SK-N-MC (cell line): Measurements from ENCODE around the gene RIT1.

ENCODE experiments used
- DNase-seq: peaks from one replicate; pipeline ENCODE4 v3.0.0-alpha.2; 2011; ENCODE audit warnings: low read depth, low spot score
- H3K27ac ChIP-seq: fragments of 200-600 bp; sonication (generic); 2 replicates; pipeline ENCODE4 v1.5.1; 2016; ENCODE audit warnings: mixed run types
- H3K36me3 ChIP-seq: fragments of 200-600 bp; sonication (generic); 2 replicates; pipeline ENCODE4 v1.6.1; 2017; ENCODE audit warnings: antibody characterized with exemption, low read length, mixed read lengths; ENCODE audit not compliant: insufficient read depth
- H3K4me3 ChIP-seq: fragments of 200-600 bp; sonication (generic); 2 replicates; pipeline ENCODE4 v1.5.1; 2016
- H3K9ac ChIP-seq: fragments of 200-600 bp; sonication (generic); 2 replicates; pipeline ENCODE4 v1.8.0; 2017; ENCODE audit warnings: mixed run types, mixed read lengths; ENCODE audit not compliant: insufficient read length
- H3K9me3 ChIP-seq: fragments of 200-600 bp; sonication (generic); 2 replicates; pipeline ENCODE4 v1.6.1; 2017; ENCODE audit warnings: low read depth, mild to moderate bottlenecking, antibody characterized with exemption, low read length, moderate library complexity, mixed read lengths
- EZH2 ChIP-seq: fragments of 200-600 bp; sonication (generic); IDR thresholded peaks from one replicate; pipeline ENCODE4 v1.6.1; 2017; ENCODE audit warnings: antibody characterized with exemption
- FOXP2 ChIP-seq: optimal IDR thresholded peaks from 2 replicates; pipeline ENCODE3; 2011; ENCODE audit warnings: mild to moderate bottlenecking, moderate library complexity; ENCODE audit not compliant: insufficient read depth; ENCODE audit errors: extremely low read length, control extremely low read depth
- POLR2AphosphoS5 ChIP-seq: IDR thresholded peaks from 2 replicates; pipeline ENCODE4 v1.6.1; 2012; ENCODE audit warnings: mild to moderate bottlenecking, low read depth, low read length, borderline replicate concordance

The RIT1 gene

GRCh38 chr1:155946633-155947219, 35.6 kb upstream of the RIT1 start:
- Histone ChIP-seq H3K36me3 (peaks cover 49% of the 10 kb centered on the region), H3K9ac (no peak overlapping the region)

GRCh38 chr1:155944444-155944799, 33.3 kb upstream of the RIT1 start:
- TF ChIP-seq FOXP2 (no peak), POLR2AphosphoS5 (0 out of 2 replicates have a peak, but pooled peaks have one; percentile 5)
- Histone ChIP-seq H3K27ac (no peak overlapping the region), H3K9ac (no peak overlapping the region), H3K4me3 (no peak overlapping the region), H3K9me3 (no peaks in the 10 kb centered on the region), H3K36me3 (peaks cover 29% of the 10 kb centered on the region)
- DNase-seq: no peak

More at GRCh38 chr1:155946633-155947219, 35.6 kb upstream of the RIT1 start:
- no peaks in the 10 kb centered on the region for H3K9me3 ChIP-seq
- H3K27ac ChIP-seq: 0 out of 2 replicates have a peak overlapping the region, but pooled peaks have one; percentile 57
- TF ChIP-seq FOXP2: no peak
- TF ChIP-seq POLR2AphosphoS5: no peak
- TF ChIP-seq EZH2: no peak
- DNase-seq: no peak
- H3K4me3 ChIP-seq: no peak overlapping the region

DNA sequence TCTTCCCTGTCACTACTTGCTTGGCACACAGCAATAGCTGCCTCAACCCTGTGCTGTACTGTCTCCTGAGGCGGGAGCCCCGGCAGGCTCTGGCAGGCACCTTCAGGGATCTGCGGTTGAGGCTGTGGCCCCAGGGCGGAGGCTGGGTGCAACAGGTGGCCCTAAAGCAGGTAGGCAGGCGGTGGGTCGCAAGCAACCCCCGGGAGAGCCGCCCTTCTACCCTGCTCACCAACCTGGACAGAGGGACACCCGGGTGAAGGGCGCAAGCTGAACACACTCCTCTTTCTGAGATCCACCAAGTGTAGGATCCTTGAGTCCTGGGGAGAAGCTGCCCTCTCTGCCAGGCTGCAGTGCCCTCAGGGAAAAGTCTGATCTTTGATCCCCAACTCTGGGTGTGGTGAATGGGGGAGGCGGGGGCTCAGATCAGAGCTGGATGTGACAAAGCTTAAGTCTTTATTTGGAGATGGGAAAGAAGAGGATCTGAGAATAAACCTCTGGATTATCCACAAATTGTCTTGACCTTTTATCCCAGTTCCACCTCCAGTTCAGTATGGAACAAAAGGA, 31.5 kb upstream of the RIT1 start:
- Histone ChIP-seq H3K27ac (peak overlapping the region; percentile 55), H3K9ac (no peak overlapping the region), H3K4me3 (no peak overlapping the region), H3K36me3 (peaks cover 17% of the 10 kb centered on the region), H3K9me3 (no peaks in the 10 kb centered on the region)
- TF ChIP-seq POLR2AphosphoS5: no peak
- no peak for TF ChIP-seq FOXP2
- TF ChIP-seq EZH2: no peak
- DNase-seq: no peak

GRCh38 chr1:155941845-155942531, 30.8 kb upstream of the RIT1 start:
- no peak for DNase-seq
- Histone ChIP-seq H3K27ac (no peak overlapping the region; the same call in 1 of the 2 replicates), H3K9me3 (no peaks in the 10 kb centered on the region), H3K36me3 (peaks cover 11% of the 10 kb centered on the region), H3K4me3 (no peak overlapping the region), H3K9ac (no peak overlapping the region)
- TF ChIP-seq FOXP2: no peak

DNA sequence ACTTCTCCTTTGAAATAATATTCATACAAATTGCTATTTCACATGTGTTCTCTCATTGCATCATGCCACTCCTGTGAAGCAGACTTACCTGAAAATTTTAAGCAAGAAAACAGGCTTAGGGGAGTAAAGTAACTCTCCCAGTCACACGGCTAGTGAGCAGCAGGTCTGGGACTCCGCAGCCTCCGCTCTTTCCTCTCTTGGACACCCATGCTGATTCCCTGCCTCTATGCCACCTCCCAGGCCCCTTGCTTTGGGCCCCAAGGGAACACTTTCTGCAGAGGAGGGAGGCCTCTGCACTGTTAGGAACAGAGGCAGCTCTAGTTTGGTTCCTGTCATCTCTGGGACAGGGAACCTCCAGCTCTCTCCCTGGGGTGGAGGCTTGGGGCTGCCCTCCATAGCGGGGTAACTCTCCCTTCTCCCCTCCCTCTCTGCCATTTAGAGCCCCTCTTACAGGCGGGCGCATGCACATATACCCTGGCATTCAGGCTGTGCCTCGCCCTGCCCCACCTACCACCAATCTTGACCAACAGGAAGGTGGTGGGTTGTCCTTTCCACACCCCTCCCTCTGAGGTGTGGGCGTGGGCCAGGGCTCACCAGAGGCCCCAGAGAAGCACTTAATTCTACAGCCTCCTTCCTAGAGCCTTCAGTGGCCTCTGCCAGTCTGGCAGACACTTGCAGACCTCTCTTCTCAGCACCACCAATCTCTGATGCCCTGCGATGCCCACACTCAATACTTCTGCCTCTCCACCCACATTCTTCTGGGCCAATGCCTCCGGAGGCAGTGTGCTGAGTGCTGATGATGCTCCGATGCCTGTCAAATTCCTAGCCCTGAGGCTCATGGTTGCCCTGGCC, 30.1 kb upstream of the RIT1 start, which contains the start of gene RXFP4:
TSS of gene RXFP4 (plus strand) at position 646 of the 852 bp plus-strand sequence. CDS start at position 718, 72 bp downstream.
- H3K9ac ChIP-seq: peak within 1 kb of the TSS; percentile 56
- TF ChIP-seq POLR2AphosphoS5 (no peak), EZH2 (no peak), FOXP2 (no peak)
- H3K9me3 ChIP-seq: no peaks in the 10 kb centered on the region
- H3K27ac ChIP-seq: peak within 1 kb of the TSS; percentile 88
- no peak for DNase-seq
- H3K4me3 ChIP-seq: peak within 1 kb of the TSS; percentile 17; the same call in 1 of the 2 replicates
- H3K36me3 ChIP-seq: peaks cover 3% of the 10 kb centered on the region; the same call in 1 of the 2 replicates

DNA sequence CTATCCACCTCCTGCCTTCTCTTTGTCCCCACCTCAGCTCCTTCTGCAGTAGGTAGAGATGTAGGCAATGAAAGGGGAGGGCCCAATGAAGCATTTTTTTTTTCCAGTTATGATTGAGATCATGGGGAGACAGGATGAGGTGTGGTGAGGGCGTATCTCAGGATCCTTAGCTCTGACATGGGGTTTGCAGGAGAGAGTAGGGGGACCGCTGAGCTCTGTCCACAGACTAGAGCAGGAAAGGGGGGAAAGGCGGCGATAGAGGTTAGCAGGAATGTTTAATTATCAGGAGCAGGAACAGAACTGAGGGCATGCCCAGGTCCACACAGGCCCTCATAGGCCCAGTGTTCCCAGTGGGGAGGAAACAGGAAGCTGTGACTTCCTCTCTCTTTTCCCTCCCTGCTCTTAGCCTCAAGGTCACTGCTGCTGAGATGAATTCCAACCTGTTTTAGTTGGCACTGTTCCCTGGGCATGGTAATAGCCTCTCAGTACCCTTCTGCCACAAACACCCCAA, 29.4 kb upstream of the RIT1 start:
- no peaks in the 10 kb centered on the region for H3K9me3 ChIP-seq
- DNase-seq: no peak
- H3K36me3 ChIP-seq: no peaks in the 10 kb centered on the region
- H3K27ac ChIP-seq: peak overlapping the region; percentile 88
- no peak for TF ChIP-seq POLR2AphosphoS5
- no peak for TF ChIP-seq FOXP2
- no peak for TF ChIP-seq EZH2
- peak overlapping the region; percentile 56 for H3K9ac ChIP-seq
- H3K4me3 ChIP-seq: peak overlapping the region; percentile 17; the same call in 1 of the 2 replicates

- peak; percentile 67 for DNase-seq
- Histone ChIP-seq H3K4me3 (no peak overlapping the region), H3K9ac (peak overlapping the region; percentile 58), H3K9me3 (no peaks in the 10 kb centered on the region), H3K27ac (peak overlapping the region; percentile 89), H3K36me3 (peaks cover 6% of the 10 kb centered on the region)
- TF ChIP-seq FOXP2: no peak
- no peak for TF ChIP-seq EZH2
- no peak for TF ChIP-seq POLR2AphosphoS5
Observed at GRCh38 chr1:155938220-155938627, 27.1 kb upstream of the RIT1 start.

GRCh38 chr1:155934936-155935590, 23.9 kb upstream of the RIT1 start:
- Histone ChIP-seq H3K9me3 (no peaks in the 10 kb centered on the region), H3K36me3 (peaks cover 37% of the 10 kb centered on the region), H3K27ac (peak overlapping the region; percentile 97), H3K9ac (peak overlapping the region; percentile 93), H3K4me3 (peak overlapping the region; percentile 82)
- TF ChIP-seq EZH2 (no peak), FOXP2 (no peak), POLR2AphosphoS5 (no peak)
- DNase-seq: no peak
